Neuronal stem cell (in vitro differentiated cells): Measurements from ENCODE around the gene LTB.
A peak's percentile ranks its signal among the peaks of the same experiment; 100 is the strongest.

Experiments
- DNase-seq: peaks from one replicate; pipeline ENCODE4 v3.0.0-alpha.2; 2013; ENCODE audit warnings: low spot score
- H2AFZ ChIP-seq: one replicate; pipeline ENCODE4 v1.6.1; 2013; ENCODE audit warnings: mild to moderate bottlenecking, low read length, inconsistent platforms
- H2AK5ac ChIP-seq: 2 replicates; pipeline ENCODE4 v1.6.1; 2013; ENCODE audit warnings: low read depth, mild to moderate bottlenecking, inconsistent platforms, low read length, moderate library complexity, mixed read lengths
- H2BK120ac ChIP-seq: 2 replicates; pipeline ENCODE4 v1.6.1; 2013; ENCODE audit warnings: low read depth, mild to moderate bottlenecking, inconsistent platforms, low read length, moderate library complexity, mixed read lengths
- H2BK12ac ChIP-seq: one replicate; pipeline ENCODE4 v1.6.1; 2013; ENCODE audit warnings: low read length, inconsistent platforms
- H2BK15ac ChIP-seq: 2 replicates; pipeline ENCODE4 v1.6.1; 2013; ENCODE audit warnings: mild to moderate bottlenecking, low read length, inconsistent platforms, mixed read lengths
- H2BK5ac ChIP-seq: one replicate; pipeline ENCODE4 v1.6.1; 2013; ENCODE audit warnings: inconsistent platforms, mild to moderate bottlenecking, low read length, moderate library complexity
- H3K14ac ChIP-seq: one replicate; pipeline ENCODE4 v1.6.1; 2013; ENCODE audit warnings: low read length, inconsistent platforms
- H3K18ac ChIP-seq: 2 replicates; pipeline ENCODE4 v1.6.1; 2013; ENCODE audit warnings: low read length, inconsistent platforms
- H3K23ac ChIP-seq: 2 replicates; pipeline ENCODE4 v1.6.1; 2013; ENCODE audit warnings: low read depth, mild to moderate bottlenecking, mixed read lengths, low read length, inconsistent platforms; ENCODE audit not compliant: poor library complexity
- H3K27ac ChIP-seq: replicated peaks from 3 replicates; pipeline ENCODE4 v1.5.1; 2013; ENCODE audit warnings: low read length, inconsistent platforms
- H3K27me3 ChIP-seq, 3 experiments: 2 replicates each; pipeline ENCODE4 v1.6.1; 2013; ENCODE audit warnings: low read length in 3 of 3, mild to moderate bottlenecking in 2 of 3, inconsistent platforms in 1 of 3, low read depth in 1 of 3, mixed read lengths in 1 of 3, moderate library complexity in 1 of 3; ENCODE audit not compliant: control insufficient read depth in 3 of 3, insufficient read depth in 3 of 3
- H3K36me3 ChIP-seq, 2 donors: replicated peaks in 1 of 2; 2 replicates each; pipeline ENCODE4 v1.6.1; 2013; ENCODE audit warnings: low read length in 2 of 2; ENCODE audit not compliant: control insufficient read depth in 2 of 2, insufficient read depth in 2 of 2
- H3K4ac ChIP-seq: 2 replicates; pipeline ENCODE4 v1.6.1; 2013; ENCODE audit warnings: inconsistent platforms, mild to moderate bottlenecking, low read length, moderate library complexity
- H3K4me1 ChIP-seq, 2 donors: 1 replicate in 1 of 2; 2 replicates in 1 of 2; pipeline ENCODE4 v1.6.1; 2013; ENCODE audit warnings: low read length in 2 of 2, low read depth in 1 of 2; ENCODE audit not compliant: control insufficient read depth in 2 of 2, insufficient read depth in 1 of 2
- H3K4me2 ChIP-seq: one replicate; pipeline ENCODE4 v1.6.1; 2013; ENCODE audit warnings: mild to moderate bottlenecking, low read length, inconsistent platforms; ENCODE audit not compliant: insufficient read depth, poor library complexity, severe bottlenecking
- H3K4me3 ChIP-seq, 2 donors: 2 replicates each; pipeline ENCODE4 v1.5.1; 2013; ENCODE audit warnings: low read length in 2 of 2, mild to moderate bottlenecking in 2 of 2, inconsistent platforms in 1 of 2, moderate library complexity in 1 of 2
- H3K79me1 ChIP-seq: one replicate; pipeline ENCODE4 v1.6.1; 2013; ENCODE audit warnings: low read depth, mild to moderate bottlenecking, inconsistent platforms, low read length, moderate library complexity
- H3K9ac ChIP-seq: one replicate; pipeline ENCODE4 v1.6.1; 2013; ENCODE audit warnings: mild to moderate bottlenecking, low read depth, low read length, inconsistent platforms; ENCODE audit not compliant: poor library complexity
- H3K9me3 ChIP-seq, 2 donors: replicated peaks in 1 of 2; 2 replicates each; pipeline versions ENCODE3 to v1.6.1; 2013; ENCODE audit warnings: low read length in 2 of 2, mild to moderate bottlenecking in 2 of 2, inconsistent platforms in 1 of 2, low read depth in 1 of 2, mixed read lengths in 1 of 2, moderate library complexity in 1 of 2; ENCODE audit not compliant: control insufficient read depth in 2 of 2, insufficient read depth in 1 of 2
- H4K8ac ChIP-seq: one replicate; pipeline ENCODE4 v1.6.1; 2013; ENCODE audit warnings: low read depth, mild to moderate bottlenecking, inconsistent platforms, low read length, moderate library complexity
- H4K91ac ChIP-seq: one replicate; pipeline ENCODE4 v1.6.1; 2013; ENCODE audit warnings: low read length, low read depth, mild to moderate bottlenecking, inconsistent platforms; ENCODE audit not compliant: poor library complexity
- WGBS, 2 donors: extraction: QIAGEN DNeasy Blood & Tissue Kit; methylation state at CpG; one replicate each; pipeline ENCODE4 v1.1.7; 2013; ENCODE audit warnings: missing lambda C conversion rate in 2 of 2, mixed read lengths in 1 of 2; ENCODE audit not compliant: insufficient read length in 2 of 2, insufficient replicate concordance in 1 of 2; ENCODE audit errors: extremely low coverage in 2 of 2; 5-methylcytosine and 5-hydroxymethylcytosine counted together

The LTB gene

DNA sequence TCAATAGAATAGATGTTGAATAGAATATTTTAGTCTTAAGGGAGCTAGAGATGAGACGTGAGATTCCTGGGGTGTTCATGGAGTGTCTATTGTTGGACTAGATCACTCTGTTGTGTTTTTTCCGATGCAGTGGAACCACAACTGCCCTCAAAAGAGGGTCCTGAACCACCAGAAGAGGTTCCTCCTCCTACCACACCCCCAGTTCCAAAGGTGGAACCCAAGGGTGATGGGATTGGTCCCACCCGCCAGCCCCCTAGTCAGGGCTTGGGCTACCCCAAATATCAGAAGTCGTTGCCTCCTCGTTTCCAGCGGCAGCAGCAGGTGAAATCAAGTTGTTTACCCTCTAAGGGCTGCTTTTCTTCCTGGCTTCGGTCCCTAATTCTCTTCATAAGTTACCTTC is 46.8 kb upstream of the LTB start:
- H3K27ac ChIP-seq: no peak overlapping the region
- no peak overlapping the region for H2AK5ac ChIP-seq
- no peak overlapping the region for H4K8ac ChIP-seq
- H4K91ac ChIP-seq: no peak overlapping the region
- no peak overlapping the region for H3K14ac ChIP-seq
- H3K27me3 ChIP-seq: no peaks in the 10 kb centered on the region
- H2BK12ac ChIP-seq: no peak overlapping the region
- no peak overlapping the region for H2BK15ac ChIP-seq
- no CpG with 5 or more reads among the region's 7 CpGs for WGBS, 2 donors
- DNase-seq: no peak
- H3K79me1 ChIP-seq: peaks cover 12% of the 10 kb centered on the region
- no peak overlapping the region for H3K4ac ChIP-seq
- H3K18ac ChIP-seq: no peak overlapping the region
- no peak overlapping the region for H3K23ac ChIP-seq
- H2BK120ac ChIP-seq: no peak overlapping the region
- H3K9ac ChIP-seq: no peak overlapping the region
- H3K4me2 ChIP-seq: no peak overlapping the region
- H3K36me3 ChIP-seq: peaks cover 80 to 100% of the 10 kb centered on the region in 2 donors
- no peak overlapping the region for H2BK5ac ChIP-seq
- H3K9me3 ChIP-seq: no peaks in the 10 kb centered on the region
- H3K4me1 ChIP-seq: no peaks in the 10 kb centered on the region
- no peak overlapping the region for H3K4me3 ChIP-seq
- no peak overlapping the region for H2AFZ ChIP-seq

DNA sequence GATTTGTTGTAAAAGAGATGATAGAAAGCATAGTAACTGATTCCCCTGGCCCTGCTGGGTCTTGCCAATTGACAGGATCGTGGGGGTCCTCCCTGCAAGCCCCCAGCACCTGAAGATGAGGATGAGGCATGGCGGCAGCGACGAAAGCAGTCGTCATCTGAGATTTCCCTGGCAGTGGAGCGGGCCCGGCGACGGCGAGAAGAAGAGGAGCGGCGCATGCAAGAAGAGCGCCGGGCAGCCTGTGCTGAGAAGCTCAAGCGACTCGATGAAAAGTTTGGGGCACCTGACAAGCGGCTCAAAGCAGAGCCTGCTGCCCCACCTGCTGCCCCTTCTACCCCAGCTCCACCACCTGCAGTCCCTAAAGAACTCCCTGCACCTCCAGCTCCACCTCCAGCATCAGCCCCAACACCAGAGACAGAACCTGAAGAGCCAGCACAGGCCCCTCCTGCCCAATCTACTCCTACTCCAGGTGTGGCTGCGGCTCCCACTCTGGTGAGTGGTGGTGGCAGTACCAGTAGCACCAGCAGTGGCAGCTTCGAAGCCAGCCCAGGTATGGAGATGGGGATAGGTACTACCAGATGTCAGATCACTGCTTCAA is 45.6 kb upstream of the LTB start:
- H3K14ac ChIP-seq: no peak overlapping the region
- H3K9ac ChIP-seq: peak overlapping the region; percentile 45
- no peaks in the 10 kb centered on the region for H3K9me3 ChIP-seq
- no peak overlapping the region for H2AK5ac ChIP-seq
- H2AFZ ChIP-seq: no peak overlapping the region
- no peak overlapping the region for H3K4me2 ChIP-seq
- no peak overlapping the region for H3K23ac ChIP-seq
- H3K36me3 ChIP-seq: peaks cover 75 to 100% of the 10 kb centered on the region in 2 donors
- H2BK120ac ChIP-seq: no peak overlapping the region
- no peak overlapping the region for H2BK5ac ChIP-seq
- H4K8ac ChIP-seq: no peak overlapping the region
- no peak overlapping the region for H2BK12ac ChIP-seq
- no peak overlapping the region for H3K18ac ChIP-seq
- H3K4ac ChIP-seq: no peak overlapping the region
- peaks cover 15% of the 10 kb centered on the region for H3K79me1 ChIP-seq
- no peaks in the 10 kb centered on the region for H3K27me3 ChIP-seq
- H4K91ac ChIP-seq: peak overlapping the region; percentile 60
- no CpG with 5 or more reads among the region's 19 CpGs for WGBS, 2 donors
- H2BK15ac ChIP-seq: no peak overlapping the region
- no peak overlapping the region for H3K4me3 ChIP-seq
- H3K27ac ChIP-seq: no peak overlapping the region
- no peaks in the 10 kb centered on the region for H3K4me1 ChIP-seq
- DNase-seq: no peak

DNA sequence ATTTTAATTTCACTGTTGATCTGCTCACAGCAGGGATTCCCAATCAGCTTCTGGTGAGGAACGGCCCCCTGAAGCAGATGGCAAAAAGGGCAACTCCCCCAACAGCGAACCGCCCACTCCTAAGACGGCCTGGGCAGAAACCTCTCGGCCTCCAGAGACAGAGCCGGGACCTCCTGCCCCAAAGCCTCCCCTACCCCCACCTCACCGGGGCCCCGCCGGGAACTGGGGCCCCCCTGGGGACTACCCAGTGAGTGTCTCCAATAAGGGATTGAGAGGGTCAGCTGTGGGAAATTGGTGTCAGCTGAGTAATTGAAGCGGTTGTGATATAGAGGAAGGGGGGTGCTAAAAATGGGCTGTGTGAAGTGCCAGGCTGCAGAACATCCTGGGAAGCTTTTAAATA is 44.7 kb upstream of the LTB start:
- H3K4me2 ChIP-seq: no peak overlapping the region
- H4K8ac ChIP-seq: no peak overlapping the region
- H2BK5ac ChIP-seq: no peak overlapping the region
- no peak overlapping the region for H3K14ac ChIP-seq
- peaks cover 75 to 100% of the 10 kb centered on the region in 2 donors for H3K36me3 ChIP-seq
- WGBS, 2 donors: no CpG with 5 or more reads among the region's 10 CpGs
- peaks cover 7% of the 10 kb centered on the region for H3K79me1 ChIP-seq
- H3K4me3 ChIP-seq: no peak overlapping the region
- no peak overlapping the region for H3K27ac ChIP-seq
- H2AK5ac ChIP-seq: no peak overlapping the region
- H2BK15ac ChIP-seq: no peak overlapping the region
- H3K27me3 ChIP-seq: no peaks in the 10 kb centered on the region
- H2AFZ ChIP-seq: no peak overlapping the region
- H3K4me1 ChIP-seq: peaks cover 5 to 7% of the 10 kb centered on the region in 2 donors
- no peak overlapping the region for H2BK120ac ChIP-seq
- no peak overlapping the region for H2BK12ac ChIP-seq
- H3K9ac ChIP-seq: no peak overlapping the region
- no peak overlapping the region for H3K4ac ChIP-seq
- DNase-seq: no peak
- no peak overlapping the region for H3K18ac ChIP-seq
- no peak overlapping the region for H4K91ac ChIP-seq
- no peaks in the 10 kb centered on the region for H3K9me3 ChIP-seq
- H3K23ac ChIP-seq: no peak overlapping the region

DNA sequence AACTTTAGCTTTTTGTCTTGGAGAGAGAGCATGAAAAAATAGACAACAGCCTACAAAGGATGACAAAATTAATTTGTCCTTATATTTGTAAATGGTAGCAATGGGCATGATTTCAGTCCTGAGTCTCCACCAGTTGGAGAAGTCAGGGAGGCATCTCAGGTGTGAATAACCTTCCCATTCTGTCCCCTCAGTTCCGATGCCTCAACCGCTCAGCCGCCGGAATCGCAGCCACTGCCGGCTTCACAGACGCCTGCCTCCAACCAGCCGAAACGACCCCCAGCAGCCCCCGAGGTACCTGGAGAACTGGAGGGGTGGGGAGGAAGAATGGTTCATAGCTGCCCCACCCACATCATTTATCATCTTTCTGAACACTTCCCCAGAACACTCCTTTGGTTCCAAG is 41.8 kb upstream of the LTB start:
- no peak overlapping the region for H4K8ac ChIP-seq
- no peak overlapping the region for H3K27ac ChIP-seq
- peaks cover 5% of the 10 kb centered on the region for H3K79me1 ChIP-seq
- no peak overlapping the region for H3K9ac ChIP-seq
- DNase-seq: no peak
- H2BK15ac ChIP-seq: no peak overlapping the region
- H2AK5ac ChIP-seq: no peak overlapping the region
- peaks cover 5 to 11% of the 10 kb centered on the region in 2 donors for H3K4me1 ChIP-seq
- no peaks in the 10 kb centered on the region for H3K9me3 ChIP-seq
- no peak overlapping the region for H2BK5ac ChIP-seq
- H3K27me3 ChIP-seq: no peaks in the 10 kb centered on the region
- H3K14ac ChIP-seq: no peak overlapping the region
- no peak overlapping the region for H3K23ac ChIP-seq
- no CpG with 5 or more reads among the region's 10 CpGs for WGBS, 2 donors
- H3K18ac ChIP-seq: no peak overlapping the region
- H3K4me3 ChIP-seq: no peak overlapping the region
- H2BK12ac ChIP-seq: no peak overlapping the region
- H3K4ac ChIP-seq: no peak overlapping the region
- no peak overlapping the region for H2AFZ ChIP-seq
- H3K36me3 ChIP-seq: peaks cover 61 to 78% of the 10 kb centered on the region in 2 donors
- no peak overlapping the region for H2BK120ac ChIP-seq
- no peak overlapping the region for H3K4me2 ChIP-seq
- no peak overlapping the region for H4K91ac ChIP-seq
